SIG-M5 (cell line): ENCODE results near the gene TRPV2.

Experiments used
- DNase-seq: peaks from one replicate; lab custom pipeline; 2025; lab: John Stamatoyannopoulos, UW

The TRPV2 gene

DNA sequence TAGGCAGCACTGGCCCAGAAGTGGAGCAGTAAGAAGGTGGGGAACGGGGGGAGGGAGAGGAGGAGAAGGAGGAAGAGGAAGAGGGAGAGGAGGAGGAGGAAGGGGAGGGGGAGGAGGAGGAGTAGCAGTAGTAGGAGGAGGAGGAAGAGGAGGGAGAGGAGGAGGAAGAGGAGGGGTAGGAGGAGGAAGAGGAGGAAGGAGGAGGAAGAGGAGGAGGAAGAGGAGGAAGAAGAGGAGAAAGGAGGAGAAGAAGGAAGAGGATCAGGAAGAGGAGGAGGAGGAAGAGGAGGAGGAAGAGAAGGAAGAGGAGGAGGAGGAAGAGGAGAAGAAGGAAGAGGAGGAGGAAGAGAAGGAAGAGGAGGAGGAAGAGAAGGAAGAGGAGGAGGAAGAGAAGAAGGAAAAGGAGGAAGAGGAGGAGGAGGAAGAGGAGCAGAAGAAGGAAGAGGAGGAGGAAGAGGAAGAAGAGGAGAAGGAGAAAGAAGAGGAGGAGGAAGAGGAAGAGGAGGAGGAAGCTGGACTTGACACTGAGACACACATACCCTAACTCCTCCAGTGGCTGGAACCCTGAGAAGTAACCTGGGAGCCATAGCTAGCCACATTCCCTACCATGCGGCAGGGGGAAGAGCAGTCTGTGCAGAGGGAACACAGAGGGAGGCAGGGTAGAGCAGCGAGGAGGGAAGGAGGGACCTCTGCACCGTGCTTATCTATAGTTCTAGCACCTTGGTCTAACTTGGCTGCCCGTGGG lies 40.8 kb downstream of the TRPV2 start:
- no peak for DNase-seq

GRCh38 chr17:16456742-16457316 lies 41.5 kb downstream of the TRPV2 start:
- no peak for DNase-seq

DNA sequence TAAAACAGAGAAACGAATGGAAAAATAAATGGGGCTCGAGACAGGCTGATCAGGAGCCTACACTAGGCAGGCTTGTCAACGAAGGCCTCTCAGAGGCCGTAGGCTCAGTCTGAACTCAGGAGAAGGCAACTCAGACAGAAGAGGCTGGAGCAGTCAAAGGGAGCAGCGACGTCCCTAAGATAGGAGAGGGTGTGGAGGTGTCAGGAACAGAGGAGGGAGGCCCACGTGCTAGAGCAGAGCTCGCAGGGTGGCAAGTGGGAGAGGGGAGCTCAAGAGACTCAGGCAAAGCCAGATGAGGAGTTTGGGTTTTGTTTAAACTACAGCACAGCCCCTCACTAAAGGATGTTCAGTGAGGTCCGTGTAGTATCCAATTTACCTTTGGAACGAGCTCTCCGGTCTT lies 43.9 kb downstream of the TRPV2 start:
- DNase-seq, result no peak

DNA sequence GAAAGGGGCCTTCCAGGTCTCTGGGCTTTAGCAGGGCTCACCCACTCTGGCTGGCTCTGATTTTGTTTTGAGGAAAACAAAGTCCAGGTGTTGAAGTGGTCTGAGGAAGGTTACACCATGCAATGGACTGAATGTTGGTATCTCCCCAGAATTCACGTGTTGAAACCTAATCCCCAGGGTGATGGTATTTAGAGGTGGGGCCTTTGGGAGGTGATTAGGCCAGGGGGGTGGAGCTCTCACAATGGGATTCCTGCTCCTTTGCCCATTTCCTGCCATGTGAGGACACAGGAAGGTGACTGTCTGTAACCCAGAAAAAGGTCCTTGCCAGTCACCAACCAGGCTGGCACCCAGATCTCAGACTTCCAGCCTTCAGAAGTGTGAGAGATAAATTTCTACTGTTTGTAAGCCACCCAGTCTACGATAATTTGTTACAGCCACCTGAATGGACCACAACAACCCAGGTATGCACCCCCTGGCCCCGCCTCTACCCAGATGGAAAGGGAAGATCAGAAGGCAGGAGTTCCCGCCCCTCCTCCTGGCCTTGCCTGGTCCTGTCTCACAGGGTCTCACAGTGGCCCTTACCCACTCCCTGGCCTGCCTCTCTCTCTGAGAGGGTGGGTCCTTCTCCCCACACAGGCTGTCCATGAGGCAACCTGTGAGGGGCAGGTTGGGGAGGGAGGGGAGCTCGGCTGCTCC lies 44.6 kb downstream of the TRPV2 start:
- DNase-seq, result no peak

DNA sequence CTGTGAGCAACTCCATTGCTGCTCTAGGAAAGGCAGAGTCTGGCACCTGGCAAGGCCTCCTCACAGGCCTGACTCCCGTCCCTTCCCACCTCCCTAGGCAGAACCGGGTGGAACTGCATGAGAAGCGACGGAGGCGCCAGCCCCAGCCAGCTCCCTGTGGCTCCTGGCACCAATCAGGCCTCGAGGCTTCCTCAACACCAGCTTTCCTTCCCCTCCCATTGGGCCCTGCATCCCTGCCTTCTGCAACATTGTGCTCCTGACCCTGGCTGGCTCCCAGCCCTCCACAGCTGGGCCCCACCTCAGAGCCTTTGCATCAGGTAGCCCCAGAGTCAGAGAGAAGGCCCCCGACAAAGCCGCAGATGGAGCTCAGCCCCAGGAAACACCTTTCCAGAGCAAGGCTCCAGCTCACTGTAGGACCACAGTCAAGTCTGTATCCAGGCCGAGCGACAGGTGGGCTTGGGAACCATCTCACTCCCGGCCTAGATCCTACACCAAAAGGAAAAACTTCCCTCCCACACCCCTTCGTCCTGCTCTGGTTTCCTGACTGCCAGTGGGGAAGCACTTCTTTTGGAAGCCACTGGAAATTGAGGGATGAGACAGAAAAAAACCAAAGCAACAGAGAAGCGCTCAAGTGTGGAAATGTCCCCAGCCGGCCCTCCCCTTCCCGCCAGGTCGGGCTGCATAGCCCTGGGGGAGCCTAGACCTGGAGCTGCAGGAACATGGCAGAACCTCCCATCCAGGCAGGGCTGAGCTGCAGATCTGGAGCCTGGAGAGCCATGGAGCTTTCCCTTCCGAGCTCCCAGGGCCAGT lies 45.6 kb downstream of the TRPV2 start:
- DNase-seq, result no peak

GRCh38 chr17:16461606-16461866 lies 46.2 kb downstream of the TRPV2 start:
- DNase-seq, result no peak

DNA sequence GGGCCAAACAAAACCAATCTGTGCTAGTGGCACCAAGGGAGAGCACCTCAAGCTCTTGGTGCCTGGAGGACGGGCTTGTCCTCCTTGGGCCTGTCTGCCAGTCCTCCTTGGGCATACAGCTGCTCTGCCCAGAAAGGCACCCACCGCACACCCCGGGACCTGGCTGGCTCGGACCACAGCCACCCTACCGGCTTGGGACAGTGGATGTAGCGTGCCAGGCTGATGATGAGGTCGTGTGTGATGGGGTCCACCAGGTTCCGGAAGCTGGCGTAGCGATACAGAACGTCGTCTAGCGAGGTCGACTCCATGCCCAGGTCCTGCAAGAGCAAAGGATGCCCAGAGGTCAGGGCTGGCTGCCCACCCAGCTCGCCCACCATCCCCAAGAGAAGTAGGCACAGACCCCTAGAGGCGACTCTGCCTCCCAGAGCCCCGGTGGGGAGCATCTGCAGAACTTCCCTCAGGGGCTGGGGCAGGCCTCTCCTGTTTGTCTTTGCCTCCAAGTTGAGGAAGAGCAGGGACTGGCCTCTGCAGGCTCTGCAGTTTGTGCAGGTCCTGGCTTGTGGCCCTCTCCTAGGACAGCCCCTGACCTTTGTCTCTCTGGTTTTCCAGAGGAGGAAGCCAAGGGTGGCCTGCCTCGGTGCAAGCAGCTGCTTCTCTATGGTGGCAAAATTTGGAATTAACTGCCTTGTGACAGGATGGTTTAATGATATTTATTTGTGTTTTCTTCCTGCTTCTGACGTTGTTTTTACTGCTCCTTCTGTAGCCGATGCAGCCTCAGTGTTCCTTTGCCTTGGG lies 46.9 kb downstream of the TRPV2 start:
- no peak for DNase-seq

DNA sequence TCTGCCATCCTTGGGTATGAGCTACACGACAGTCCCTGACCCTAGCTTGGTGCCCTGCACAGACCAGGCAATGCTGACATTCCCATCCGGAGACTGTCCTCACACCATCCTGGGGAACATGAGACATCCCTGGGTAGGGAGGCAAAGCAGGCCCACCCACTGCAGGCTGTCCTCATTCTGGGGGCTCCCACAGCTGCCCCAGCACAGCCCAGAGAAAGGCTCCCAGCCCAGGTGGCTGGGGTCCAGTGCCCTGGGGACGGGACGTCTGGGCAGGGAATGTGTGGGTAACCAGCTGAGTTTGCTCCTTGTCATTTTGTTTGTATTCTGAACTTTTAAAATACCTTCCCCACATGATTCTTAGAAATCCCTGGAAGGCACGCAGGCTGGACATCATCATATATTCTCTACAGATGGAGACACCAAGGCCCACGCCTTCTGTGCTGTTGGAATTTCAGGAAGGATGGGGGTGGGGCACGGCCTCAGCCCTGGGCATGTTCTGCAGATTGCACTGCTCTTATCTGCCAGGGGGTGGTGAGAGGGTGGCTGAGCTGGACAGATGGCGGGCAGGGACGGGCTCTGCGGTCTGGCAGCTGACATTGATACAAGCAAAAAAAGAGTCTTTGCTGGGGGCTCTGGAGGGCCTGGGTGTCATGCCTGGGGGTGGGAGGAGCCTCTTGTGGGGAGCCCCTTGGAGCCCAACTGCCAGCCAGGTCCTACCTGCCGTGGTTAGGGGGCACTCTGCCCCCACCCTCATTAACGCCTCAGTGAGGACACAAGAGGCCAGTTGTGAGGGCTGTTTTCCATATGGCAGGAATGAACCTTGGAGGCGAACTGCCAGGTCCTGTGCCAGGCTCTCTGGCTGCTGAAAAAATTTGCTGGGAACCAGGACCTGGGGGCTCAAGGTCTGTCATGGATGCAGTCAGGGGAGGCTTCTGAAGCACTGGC lies 48.3 kb downstream of the TRPV2 start:
- no peak for DNase-seq

GRCh38 chr17:16464303-16465051 lies 49.1 kb downstream of the TRPV2 start:
- no peak for DNase-seq

DNA sequence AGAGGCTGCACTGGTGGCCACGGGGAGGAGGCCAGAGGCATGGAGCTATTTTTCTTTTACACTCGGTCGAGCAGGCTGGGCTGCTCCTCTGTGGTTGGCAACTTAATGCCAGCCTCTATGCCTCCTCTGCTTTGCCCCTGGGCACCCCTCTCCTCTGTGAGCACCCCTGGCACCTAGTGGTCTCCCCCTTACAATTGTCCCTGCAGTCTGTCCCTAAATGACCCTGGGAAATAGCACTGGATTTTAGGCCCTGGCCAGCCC lies 49.6 kb downstream of the TRPV2 start:
- no peak for DNase-seq

- no peak for DNase-seq
Measured at GRCh38 chr17:16465861-16466338, 50.5 kb downstream of the TRPV2 start.

DNA sequence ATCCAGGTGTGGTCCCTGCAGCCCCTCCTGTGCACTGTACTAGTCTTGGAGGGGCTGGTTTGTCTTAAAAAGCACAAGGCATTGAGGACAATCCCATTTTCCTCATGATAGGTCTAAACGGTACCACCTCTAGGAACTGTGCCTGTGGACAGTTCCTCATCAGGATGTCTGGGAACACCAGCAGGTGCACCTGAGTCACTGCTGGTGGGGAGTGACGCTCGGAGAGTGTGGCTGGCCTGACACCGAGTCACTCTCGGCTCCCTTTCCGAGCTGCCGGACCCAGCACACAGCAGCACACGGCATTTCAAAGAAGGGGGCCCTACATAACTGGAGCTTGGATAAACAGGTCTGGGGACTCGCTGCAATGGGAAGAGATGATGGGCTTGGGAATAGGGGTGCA lies 51.0 kb downstream of the TRPV2 start:
- DNase-seq, result no peak

DNA sequence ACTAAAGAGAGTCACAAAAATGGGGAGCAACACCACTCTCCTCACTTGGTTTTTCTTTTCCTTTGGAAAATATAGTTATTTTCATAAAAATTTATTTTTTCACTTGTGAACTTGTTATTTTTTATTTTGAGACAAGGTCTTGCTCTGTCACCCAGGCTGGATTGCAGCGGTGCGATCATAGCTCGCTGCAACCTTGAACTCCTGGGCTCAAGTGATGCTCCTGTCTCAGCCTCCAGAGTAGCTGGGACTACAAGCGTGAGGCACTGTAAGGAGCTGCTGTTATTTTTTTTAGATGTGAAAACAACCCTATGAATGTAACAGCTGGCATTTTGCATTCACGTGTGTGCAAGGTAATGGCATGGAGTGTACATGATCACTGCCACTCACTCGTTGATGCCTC lies 51.7 kb downstream of the TRPV2 start:
- no peak for DNase-seq

DNA sequence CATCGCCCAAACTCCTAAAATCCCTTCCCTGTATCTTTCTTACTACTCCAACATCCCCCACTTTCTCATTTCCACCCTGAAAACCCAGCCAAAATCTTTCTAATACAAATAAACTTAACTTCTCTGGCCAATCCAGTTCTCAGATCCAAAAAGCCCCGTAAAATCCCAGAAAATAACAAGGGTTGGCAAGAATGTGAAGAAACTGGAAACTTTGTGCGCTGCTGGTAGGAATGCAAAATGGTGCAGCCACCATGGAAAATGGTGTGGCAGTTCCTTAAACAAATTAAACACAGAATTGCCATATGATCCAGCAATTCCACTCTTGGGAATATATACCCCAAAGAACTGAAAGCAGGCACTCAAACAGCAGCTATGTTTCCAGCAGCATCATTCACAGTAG lies 52.5 kb downstream of the TRPV2 start:
- no peak for DNase-seq

- DNase-seq, result no peak
Measured at GRCh38 chr17:16468428-16468992, 53.1 kb downstream of the TRPV2 start.

GRCh38 chr17:16470265-16470664 lies 54.9 kb downstream of the TRPV2 start:
- DNase-seq, result no peak

DNA sequence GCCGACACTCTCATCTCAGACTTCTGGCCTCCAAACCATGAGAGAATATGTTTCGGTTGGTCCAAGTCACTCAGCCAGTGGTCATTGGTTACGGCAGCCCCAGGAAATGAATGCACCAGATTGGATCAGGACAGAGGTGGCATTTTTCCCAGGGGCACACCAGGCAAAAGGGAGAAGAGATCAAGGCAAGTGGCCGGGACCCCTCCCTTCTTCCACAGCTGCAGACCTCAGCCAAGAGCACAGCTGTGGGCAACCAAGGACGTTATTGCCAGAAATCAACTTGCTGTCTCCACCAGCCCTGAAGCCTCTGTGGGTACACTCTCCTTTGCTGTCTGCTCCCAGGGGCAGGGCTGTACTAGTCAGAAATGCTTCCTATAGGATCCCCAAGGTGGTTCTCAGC lies 55.9 kb downstream of the TRPV2 start:
- DNase-seq, result no peak

DNA sequence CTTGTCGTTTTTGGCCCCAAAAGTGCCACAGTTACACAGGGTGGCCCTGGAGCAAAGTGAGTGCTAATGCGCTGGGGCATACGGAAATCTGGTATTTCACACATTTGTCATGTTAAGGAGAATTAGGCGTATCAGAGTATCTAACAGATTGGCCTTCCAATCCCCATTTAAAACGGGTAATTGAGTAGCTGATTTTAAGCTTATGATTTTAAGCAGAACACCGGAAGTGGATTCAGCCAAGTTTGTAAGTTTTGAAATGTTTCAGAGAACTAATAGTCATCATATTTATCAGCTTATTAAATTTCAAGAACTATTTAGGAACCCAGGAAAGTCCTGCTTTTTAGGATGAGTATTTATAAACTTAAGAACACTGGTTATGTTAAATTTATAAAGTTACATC lies 57.2 kb downstream of the TRPV2 start:
- DNase-seq, result no peak

DNA sequence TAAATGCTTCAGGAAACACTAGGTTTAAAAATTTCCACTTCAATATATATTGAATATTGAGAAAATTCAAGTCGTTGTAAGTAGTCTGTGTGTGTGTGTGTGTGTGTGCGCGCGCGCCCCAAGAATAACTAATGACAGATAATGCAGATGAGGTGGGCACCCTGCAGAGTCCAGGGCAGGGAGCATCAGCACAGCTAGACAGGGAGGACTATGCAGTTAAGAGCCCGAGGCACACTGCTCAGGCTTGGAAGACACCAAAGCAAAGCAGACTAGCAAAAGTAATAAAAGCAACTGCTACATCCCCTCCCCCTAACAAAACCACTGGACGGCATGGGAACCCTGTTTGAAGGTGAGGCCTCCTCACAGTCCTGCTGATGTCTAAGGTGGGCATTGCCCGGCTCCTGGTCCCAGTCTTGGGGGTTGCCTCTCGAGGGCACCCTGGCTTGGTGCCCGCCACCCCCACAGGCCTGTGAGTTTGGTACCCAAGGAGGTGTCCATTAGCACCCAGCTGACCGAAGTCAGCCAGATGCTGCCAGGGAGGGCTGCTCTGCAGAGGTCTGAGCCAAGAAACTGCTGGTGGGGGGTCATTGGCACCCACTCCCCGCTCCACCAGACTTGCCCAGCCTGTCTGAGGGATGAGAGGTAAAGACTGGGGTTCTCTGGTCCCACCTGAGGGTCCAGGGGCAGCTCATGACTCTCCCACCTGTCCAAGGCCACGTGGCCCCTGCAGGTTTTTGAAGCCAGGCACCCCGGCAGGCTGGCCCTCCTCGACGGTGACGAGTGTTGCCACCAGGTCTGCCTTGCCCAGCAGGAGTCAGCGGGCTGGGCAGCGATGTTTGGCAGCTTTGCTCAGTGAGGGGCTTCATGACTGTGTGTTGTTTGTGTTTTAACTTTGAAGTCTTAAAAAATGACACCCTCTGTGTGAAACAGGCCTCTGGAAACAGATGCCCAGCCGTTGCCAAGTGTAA lies 58.0 kb downstream of the TRPV2 start:
- DNase-seq, result no peak
